Esophagus muscularis mucosa (tissue), 3 donors: ENCODE data around the gene CNGB1.

Source experiments
- POLR2A ChIP-seq: fragments of 450-650 bp; IDR thresholded peaks from one replicate; pipeline ENCODE4 v1.6.1; 2017; ENCODE audit warnings: antibody characterized with exemption, moderate library complexity, mild to moderate bottlenecking, low read depth
- POLR2AphosphoS5 ChIP-seq, 2 donors: sonication (generic); formaldehyde crosslinking; IDR thresholded peaks; one replicate each; pipeline ENCODE4 v1.6.1; 2017; ENCODE audit warnings: antibody characterized with exemption in 2 of 2
- TF ChIP-seq, protein P1 (sequence below), 3 experiments: fragments of 200-600 bp in 2 of 3; fragments of 450-650 bp in 1 of 3; sonication (generic) in 2 of 3; IDR thresholded peaks; one replicate each; pipeline ENCODE4 v1.5.1; 2017 to 2019; ENCODE audit warnings: antibody characterized with exemption in 3 of 3, mild to moderate bottlenecking in 2 of 3, moderate library complexity in 1 of 3

DNA sequence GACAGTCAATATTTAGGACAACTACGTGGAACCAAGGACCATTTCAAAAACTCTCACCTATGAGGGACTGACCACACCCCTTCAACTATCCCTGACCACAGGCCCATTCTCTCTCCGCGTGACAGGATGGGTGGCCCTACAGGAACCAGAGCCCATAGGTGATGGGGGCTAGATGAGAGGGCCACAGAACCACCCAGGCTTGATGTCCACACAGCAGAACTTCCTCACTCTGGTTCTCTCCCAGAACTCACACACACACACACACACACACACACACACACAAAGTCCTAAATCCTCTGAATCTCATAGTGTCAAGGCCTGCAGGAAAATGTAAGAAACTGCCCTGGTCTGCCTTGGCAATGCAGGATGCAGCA, 28.1 kb upstream of the CNGB1 start:
- TF ChIP-seq, protein P1, sequence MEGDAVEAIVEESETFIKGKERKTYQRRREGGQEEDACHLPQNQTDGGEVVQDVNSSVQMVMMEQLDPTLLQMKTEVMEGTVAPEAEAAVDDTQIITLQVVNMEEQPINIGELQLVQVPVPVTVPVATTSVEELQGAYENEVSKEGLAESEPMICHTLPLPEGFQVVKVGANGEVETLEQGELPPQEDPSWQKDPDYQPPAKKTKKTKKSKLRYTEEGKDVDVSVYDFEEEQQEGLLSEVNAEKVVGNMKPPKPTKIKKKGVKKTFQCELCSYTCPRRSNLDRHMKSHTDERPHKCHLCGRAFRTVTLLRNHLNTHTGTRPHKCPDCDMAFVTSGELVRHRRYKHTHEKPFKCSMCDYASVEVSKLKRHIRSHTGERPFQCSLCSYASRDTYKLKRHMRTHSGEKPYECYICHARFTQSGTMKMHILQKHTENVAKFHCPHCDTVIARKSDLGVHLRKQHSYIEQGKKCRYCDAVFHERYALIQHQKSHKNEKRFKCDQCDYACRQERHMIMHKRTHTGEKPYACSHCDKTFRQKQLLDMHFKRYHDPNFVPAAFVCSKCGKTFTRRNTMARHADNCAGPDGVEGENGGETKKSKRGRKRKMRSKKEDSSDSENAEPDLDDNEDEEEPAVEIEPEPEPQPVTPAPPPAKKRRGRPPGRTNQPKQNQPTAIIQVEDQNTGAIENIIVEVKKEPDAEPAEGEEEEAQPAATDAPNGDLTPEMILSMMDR (IDR thresholded peaks at IDR 0.05) = no peak
- TF ChIP-seq POLR2AphosphoS5 (IDR thresholded peaks at IDR 0.05) (no peak), POLR2A (no peak)
